HG03342 (cell line): ENCODE measurements around the gene CHST8.

Source experiments
- ATAC-seq: cut with Tn5 transposase; IDR thresholded peaks from one replicate; pipeline ENCODE4 v1.9.1; 2021; ENCODE audit warnings: mild to moderate bottlenecking, moderate library complexity; ENCODE audit not compliant: unreplicated experiment

Gene CHST8

GRCh38 chr19:33671211-33671610 is 49.5 kb downstream of the CHST8 start:
- no peak for ATAC-seq

DNA sequence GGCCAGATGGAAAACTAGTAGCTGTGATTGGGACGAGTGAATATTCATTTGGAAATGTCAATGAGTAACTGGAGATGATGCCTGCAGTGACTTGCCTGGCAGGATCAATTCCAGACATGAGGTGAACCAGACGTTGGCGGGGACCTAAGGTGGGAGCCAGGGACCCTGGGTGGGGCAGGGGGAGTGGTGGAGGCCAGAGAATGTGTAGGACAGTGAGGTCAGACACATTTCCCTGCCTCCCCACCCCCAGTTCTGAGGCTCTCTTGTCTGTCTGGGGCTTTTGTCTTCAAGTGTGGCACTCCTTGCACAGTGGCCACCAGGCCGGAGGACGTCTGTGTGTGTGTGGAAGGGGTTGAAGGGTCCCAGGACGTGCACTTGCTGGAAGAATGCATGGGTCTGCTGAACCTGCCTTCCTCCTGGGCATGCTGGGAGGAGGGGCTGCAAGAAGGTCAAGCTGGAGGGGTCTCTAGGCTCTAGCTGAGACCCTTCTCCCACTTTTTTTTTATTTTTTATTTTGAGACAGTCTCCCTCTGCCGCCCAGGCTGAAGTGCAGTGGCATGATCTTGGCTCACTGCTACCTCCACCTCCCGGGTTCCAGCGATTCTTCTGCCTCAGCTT is 51.6 kb downstream of the CHST8 start:
- ATAC-seq: no peak

- ATAC-seq: no peak
Observed at GRCh38 chr19:33673996-33674625, 52.4 kb downstream of the CHST8 start.

DNA sequence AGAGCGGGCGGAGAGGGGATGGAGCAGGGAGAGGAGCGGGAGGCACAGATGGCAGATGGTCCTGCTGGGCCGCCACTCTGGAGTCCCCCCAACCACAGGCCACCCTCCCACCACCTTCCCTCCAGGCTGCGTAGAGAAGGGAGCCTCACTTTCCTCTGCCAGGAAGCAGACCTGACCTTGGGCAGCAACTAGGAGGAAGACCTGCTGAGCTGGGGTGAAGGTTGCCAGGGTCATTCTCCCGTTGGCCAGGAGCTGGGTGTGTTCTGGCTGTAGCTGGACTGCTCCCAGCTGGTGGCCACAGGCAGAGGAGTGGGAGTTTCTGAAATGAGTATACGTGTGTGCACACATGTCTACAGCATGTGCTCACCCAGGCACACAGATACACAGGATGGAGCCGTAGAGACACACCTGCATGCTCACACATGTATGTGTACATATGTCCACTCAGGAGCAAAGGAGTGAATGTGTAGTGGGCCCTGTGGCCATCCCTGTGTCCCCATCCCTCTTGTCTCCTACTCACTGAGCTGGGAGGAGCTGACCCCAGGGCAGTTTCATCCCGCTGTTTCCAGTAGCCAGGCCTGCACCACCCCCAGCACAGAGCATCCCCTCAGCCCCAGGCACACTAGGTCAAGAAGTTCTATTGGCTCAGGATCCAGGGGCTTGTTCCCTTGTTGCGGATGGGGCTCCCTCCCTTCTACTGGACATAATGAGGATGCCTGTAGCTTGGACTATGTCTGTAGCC is 53.0 kb downstream of the CHST8 start:
- ATAC-seq: no peak

DNA sequence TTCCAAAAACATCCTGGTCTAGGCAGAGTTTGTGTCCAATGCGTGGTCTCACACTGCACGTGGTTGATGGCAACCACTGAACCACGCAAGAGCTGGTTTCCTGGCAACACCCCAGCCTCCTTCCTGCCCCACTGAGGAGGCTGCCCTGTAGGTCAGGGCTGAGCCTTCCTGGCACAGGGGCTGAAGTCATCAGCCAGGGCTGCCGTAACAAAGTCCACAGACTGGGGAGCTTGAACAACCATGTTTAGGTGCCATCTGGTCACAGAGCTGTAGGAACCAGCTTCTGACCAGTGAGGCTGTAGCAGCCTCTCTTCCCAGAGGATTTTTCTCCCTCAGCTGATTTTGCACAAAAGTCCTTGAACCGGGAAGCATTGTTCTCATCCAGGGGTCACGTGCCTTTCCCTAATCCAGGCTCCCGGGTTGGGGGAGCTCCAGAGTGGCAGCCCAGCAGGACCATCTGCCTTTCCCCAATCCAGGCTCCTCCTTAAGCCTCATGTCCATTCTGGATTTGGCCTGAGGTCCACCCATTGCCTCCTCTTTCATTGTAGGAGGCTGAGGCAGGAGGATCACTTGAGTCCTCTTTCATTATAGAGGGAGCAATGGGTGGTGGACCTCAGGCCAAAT is 53.9 kb downstream of the CHST8 start:
- no peak for ATAC-seq

DNA sequence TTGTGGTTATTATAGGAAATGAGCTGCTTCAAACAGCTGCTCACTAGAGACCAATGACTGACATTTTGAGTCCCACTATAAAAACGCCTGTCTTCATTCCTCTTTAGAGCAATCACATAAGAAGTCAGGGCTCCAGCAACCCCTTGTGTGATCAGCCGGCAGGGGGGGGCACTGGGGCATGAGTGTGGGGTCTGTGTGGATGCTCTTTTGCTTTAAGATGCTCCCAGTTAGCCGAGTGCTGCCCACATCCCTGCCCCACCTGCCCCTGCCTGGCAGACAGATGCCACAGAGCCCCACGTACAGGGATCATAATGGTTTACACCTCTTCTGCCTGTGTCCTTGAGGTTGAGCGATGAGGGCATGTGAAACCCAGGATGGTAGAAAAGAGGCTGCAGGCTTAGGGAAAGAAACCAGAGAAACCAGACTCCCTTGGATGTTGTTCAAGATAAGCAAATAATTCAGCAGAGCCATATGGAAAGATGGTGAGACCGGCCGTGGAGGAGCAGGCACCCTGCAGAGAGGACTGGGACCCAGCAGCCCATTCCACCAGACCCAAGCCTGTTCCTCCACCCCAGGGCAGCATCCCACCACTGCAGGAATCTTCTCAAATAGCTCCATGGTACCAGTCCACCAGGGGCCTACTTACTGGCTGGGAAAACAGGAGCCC is 55.4 kb downstream of the CHST8 start:
- no peak for ATAC-seq

DNA sequence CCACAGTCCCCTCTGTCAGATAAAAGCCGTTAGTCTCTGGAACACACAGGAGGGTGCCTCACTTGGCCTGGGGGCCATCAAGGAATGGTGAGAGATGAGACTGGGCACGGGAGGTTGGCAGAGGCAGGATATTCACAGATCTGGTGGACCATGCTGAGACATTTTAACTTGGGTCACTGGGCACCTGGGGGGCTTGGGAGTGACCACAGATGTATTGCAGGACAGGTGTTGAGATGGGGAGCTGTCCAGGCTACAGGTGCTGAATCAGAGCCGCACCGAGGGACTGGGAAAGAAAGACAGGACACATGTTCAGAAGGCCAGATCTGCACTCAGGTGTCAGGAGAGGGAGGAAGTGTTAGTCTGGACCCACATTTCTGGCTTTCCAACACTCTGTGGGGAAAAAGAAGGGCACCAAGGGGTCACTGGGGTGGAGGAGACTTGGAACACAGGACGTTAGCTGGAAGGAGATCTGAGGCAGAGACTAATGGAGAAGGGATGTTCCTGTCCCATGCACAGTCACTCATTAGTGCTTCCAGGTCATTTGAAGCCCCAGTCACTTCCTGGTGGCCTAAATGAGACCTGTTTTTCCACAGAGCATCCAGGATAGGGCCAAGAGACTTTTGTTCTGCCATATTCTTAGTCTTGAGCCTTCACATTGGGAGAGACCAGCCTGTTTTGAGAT is 56.1 kb downstream of the CHST8 start:
- no peak for ATAC-seq

DNA sequence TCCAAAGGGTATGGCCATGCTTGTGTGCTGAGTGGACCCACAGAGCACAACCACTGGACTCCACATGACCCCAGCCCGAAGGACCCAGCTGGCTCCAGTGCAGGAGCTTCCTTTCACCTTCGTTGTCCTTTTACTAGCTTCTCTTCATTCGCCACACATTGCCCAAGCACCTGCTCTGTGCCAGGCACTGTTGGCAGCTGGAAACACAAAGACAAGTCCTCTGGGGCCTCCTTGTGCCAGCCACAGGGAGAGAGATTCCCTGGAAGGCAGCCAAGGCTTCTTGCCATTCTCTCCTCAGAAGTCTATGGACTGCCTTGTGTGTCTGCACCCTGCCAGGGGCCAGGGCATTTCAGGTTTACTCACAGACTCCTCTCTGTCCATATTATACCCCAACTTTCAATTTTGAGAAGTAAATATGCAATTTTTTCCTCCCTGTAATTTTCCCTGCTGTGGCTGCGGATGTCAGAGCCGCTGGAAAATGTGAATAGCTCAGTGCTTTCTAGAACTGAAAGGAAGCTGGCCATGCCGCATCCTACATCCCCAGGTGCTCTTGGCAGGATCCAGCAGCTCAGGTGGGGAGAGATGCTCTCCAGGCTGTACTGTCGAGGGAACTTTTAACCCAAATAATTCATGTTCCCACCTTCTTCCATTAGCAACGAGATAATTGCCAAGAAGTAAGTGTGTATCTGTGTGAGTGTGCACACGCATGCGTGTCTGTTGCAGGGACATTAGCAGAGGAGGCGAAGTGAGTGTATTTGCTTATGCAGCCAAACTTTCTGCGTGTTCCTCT is 57.2 kb downstream of the CHST8 start:
- no peak for ATAC-seq

- ATAC-seq: no peak
Observed at GRCh38 chr19:33679696-33680095, 57.9 kb downstream of the CHST8 start.

DNA sequence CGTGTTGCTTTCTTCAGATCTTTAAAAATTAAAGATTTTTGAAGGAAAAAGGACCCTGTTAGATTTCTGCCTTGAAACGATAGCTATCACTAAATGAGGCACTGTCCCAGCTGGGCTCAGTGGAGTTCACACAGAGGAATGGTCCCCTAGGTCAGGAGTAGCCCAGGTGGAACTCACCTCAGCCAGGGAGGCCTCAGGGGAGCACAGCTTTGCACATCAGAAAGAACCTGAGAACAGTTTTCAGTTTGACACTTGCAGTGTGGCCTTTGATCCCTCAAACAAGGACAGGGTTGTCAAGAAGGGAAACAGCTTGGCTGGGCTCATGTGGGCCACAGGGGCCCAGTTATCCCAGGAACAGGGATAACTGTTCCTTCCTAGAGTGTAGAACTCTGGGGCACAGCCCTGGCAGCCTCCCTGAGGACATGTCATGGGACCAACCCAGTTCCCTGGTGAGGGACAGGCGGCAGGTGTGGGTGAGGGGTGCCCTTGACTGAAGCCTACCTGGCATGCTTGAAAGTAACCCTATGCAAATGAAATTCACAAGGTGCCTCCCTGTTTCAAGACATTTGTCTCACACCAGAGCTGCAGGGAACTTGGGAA is 59.4 kb downstream of the CHST8 start:
- no peak for ATAC-seq

GRCh38 chr19:33683881-33684537 is 62.3 kb downstream of the CHST8 start:
- ATAC-seq: no peak

DNA sequence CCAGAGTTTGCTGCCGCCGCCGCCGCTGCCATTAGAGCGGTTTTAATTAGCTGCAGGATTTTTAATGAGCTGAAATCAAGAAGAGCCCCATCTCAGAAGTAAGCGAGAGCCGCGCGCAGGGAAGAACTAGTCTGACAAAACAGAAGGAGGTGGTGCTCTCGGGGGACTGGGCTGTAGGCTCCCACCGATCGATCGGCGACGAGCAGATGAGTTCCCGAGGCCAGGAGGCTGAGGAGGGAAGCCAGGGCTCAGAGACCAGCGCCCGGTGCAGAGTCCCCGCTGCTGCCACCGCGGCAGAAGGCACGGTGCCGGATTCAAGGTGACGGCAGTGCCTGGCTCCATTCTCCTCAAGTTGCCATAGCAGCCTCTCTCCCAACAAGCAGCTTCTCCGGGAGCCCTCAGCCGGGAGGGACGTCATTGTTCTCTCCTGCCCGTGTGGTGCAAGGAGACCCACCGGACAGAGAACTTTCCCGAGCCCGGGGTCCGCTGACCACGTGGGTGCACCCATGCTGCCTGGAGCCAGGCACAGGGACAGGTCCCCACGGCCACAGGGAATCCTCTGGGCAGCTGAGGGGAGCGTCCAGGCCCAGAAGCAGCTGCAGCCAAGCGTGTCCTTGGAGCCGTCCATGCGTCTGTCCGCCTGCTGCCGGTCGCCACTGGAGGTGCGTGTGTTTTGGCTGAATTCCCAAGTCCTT is 62.9 kb downstream of the CHST8 start:
- no peak for ATAC-seq

- ATAC-seq: no peak
Observed at GRCh38 chr19:33685541-33685940, 63.8 kb downstream of the CHST8 start.

GRCh38 chr19:33686262-33686661 is 64.5 kb downstream of the CHST8 start:
- no peak for ATAC-seq

DNA sequence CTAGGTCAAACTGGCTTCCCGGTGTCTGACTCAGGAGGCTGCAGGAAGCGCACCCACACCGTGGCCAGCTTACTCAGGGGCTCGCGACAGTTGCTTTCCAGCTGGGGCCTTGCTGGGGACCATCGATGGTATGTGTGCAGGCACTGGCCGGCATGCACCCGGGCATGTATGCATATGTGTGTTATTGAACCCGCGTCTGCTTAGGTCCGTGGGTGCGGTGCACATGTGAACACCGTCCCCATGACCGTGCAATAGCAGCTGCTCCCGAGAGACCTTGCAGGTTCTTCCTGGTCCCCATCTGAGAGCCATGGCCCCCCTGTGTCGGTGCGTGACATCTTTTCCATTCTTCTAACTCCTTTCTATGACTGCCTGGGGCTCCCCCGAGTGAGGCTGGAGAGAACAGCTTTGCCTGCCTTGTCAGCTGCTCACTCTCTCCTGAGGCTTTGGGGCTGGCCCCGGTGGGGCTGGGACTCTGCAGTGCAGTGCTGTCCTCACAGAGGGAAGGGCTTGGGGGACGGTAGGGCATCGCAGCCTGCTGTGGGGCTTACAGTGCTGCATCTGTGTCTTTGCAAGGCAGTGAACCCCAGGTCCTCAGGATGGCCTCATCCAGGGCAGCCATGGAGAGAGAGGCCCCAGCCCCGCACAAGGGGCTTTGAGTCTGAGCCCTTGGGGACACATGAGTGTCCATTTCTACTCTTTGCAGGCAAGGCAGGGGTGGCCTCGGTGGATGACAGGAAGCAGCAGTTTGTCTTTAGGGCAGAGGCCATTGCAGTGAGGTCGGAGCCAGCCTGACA is 65.1 kb downstream of the CHST8 start:
- ATAC-seq: no peak

- ATAC-seq: no peak
Observed at GRCh38 chr19:33687481-33688170, 65.9 kb downstream of the CHST8 start.
